Measurements from ENCODE around the gene METTL2A. TPM values are rescaled to one million over a fixed set of nuclear protein-coding genes. Genes with fewer than 3 reads are reported as not detected.
"Not testable (repeated sequence)": the region's sequence is repeated elsewhere in the genome, so short reads cannot be mapped to it uniquely, and the experiment has no call there.

Gene METTL2A
- total RNA-seq, 4 donors from 2014 or later: 11.9 to 16.2 (median 12.5) TPM

DNA sequence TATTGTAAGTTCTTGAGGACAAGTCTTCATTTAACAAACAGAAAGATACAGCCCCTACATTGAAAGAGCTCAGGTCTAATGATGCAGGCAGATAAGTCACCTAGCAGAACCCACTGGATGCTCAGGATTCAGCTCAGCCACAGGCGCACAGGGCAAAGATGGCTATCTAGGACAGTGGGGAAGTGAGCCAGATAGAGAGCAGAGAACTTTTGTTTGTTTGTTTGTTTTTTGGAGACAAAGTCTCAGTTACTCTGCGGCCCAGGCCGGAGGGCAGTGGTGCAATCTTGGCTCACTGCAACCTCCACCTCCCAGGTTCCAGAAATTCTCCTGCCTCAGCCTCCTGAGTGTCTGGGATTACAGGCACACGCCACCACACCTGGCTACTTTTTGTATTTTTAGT, 20.4 kb downstream of the METTL2A start:
- ATAC-seq: no peak
- TF ChIP-seq, protein P1, sequence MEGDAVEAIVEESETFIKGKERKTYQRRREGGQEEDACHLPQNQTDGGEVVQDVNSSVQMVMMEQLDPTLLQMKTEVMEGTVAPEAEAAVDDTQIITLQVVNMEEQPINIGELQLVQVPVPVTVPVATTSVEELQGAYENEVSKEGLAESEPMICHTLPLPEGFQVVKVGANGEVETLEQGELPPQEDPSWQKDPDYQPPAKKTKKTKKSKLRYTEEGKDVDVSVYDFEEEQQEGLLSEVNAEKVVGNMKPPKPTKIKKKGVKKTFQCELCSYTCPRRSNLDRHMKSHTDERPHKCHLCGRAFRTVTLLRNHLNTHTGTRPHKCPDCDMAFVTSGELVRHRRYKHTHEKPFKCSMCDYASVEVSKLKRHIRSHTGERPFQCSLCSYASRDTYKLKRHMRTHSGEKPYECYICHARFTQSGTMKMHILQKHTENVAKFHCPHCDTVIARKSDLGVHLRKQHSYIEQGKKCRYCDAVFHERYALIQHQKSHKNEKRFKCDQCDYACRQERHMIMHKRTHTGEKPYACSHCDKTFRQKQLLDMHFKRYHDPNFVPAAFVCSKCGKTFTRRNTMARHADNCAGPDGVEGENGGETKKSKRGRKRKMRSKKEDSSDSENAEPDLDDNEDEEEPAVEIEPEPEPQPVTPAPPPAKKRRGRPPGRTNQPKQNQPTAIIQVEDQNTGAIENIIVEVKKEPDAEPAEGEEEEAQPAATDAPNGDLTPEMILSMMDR (IDR thresholded peaks at IDR 0.05 in 4 of 5, conservative IDR thresholded peaks at IDR 0.05 in 1 of 5): no peak
- TF ChIP-seq POLR2A (IDR thresholded peaks at IDR 0.05): no peak
- no peak for DNase-seq
- Histone ChIP-seq H3K9me3 (no peaks in the 10 kb centered on the region), H3K27ac (no peak overlapping the region), H3K36me3 (peaks cover 0 to 75% of the 10 kb centered on the region in 2 donors), H3K4me3 (no peak overlapping the region), H3K27me3 (no peaks in the 10 kb centered on the region), H3K4me1 (no peaks in the 10 kb centered on the region)
- intact Hi-C loops (cut with DNase I; ENCODE audit: low total_unique reads): no loop called here
- in situ Hi-C loops (cut with MboI; ENCODE audit: low sequenced_read_pairs in 4 of 4): no loop called here

DNA sequence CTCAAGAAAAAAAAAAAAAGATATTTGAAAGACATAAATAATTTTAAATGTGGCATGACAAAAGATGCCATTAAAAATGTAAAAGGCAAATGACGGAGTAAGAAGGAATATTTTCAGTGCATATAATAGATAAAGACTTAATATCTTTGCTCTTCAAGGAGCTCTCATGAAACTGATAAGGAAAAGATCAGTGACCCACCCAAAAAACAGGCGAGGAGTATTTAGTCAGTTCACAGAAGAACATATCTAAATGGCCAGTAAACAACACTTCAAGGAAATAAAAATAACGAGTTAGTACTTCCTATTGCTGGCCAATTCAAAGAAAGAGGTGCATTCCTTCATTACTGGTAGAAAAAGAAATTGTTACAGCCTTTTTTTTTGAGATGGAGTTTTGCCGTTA, 22.1 kb downstream of the METTL2A start:
- intact Hi-C loops (cut with DNase I; ENCODE audit: low total_unique reads); ATAC-seq; H3K4me1 ChIP-seq; DNase-seq; H3K9me3 ChIP-seq; H3K4me3 ChIP-seq; in situ Hi-C loops (cut with MboI; ENCODE audit: low sequenced_read_pairs in 4 of 4); H3K27me3 ChIP-seq; H3K27ac ChIP-seq: not testable (repeated sequence)
- peaks cover 0 to 71% of the 10 kb centered on the region in 2 donors for H3K36me3 ChIP-seq

DNA sequence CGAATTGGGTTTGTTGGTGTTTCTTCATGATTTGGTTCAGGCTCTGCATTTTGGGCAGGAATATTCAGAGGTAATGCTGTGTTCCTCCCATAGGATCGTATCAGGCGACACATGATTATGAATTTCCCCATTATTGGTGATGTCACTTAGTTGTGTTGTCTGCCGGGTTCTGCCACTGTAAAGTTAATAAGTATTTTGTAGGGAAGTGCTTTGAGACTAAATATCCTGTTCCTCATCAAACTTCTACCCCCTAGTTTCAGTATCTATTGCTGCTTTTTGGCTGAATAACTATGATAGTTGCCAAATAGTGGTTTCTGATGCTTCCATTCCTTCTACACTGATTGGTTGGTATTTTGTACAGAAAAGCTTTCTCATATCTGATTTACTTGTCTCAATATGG, 28.5 kb downstream of the METTL2A start:
- peaks cover 0 to 23% of the 10 kb centered on the region in 2 donors for H3K36me3 ChIP-seq
- H3K4me3 ChIP-seq; ATAC-seq; DNase-seq; H3K9me3 ChIP-seq; H3K27ac ChIP-seq; intact Hi-C loops (cut with DNase I; ENCODE audit: low total_unique reads); H3K27me3 ChIP-seq; H3K4me1 ChIP-seq; in situ Hi-C loops (cut with MboI; ENCODE audit: low sequenced_read_pairs in 4 of 4): not testable (repeated sequence)

DNA sequence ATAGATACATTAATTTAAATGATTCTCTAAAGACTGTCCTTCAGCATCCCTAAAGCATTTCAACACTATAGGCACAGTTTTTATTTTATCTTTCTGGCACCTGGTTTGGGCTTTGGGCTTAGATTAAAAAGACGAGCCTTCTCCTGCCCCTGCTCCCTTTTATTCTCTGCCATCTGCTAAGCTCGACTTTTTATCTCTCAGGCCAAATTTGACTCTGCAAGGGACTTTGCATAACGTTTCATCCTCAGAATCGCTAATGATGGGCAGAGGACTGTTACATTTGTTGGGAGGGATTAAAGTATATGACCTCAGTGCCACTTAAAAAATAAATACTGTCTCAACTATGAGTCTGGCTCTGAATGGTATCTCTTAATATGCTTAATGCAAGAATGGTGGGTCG, 29.3 kb downstream of the METTL2A start:
- in situ Hi-C loops (cut with MboI; ENCODE audit: low sequenced_read_pairs in 4 of 4); DNase-seq; H3K27ac ChIP-seq; H3K4me1 ChIP-seq; H3K9me3 ChIP-seq; H3K4me3 ChIP-seq; H3K27me3 ChIP-seq; ATAC-seq; intact Hi-C loops (cut with DNase I; ENCODE audit: low total_unique reads): not testable (repeated sequence)
- peaks cover 0 to 15% of the 10 kb centered on the region in 2 donors for H3K36me3 ChIP-seq

DNA sequence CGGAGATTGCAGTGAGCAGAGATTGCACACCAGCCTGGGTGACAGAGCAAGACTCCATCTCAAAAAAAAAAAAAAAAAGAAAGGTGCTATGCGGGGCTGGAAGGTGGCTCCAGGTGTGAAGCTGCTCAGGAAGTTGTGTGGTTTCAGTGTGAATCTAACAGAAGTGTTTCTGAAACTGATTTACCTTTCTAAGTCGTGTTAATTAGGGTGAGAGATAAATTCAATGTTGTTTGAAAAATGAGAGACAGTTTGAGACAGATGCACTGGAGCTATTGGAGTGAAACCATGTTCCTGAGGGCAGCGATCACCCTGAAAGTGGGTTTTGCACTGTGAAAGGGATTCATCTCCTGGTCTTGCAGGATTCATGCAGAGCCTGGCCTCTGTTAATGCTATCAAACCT, 30.0 kb downstream of the METTL2A start:
- H3K4me1 ChIP-seq; intact Hi-C loops (cut with DNase I; ENCODE audit: low total_unique reads); H3K4me3 ChIP-seq; H3K9me3 ChIP-seq; H3K36me3 ChIP-seq; DNase-seq; H3K27me3 ChIP-seq; H3K27ac ChIP-seq; in situ Hi-C loops (cut with MboI; ENCODE audit: low sequenced_read_pairs in 4 of 4); ATAC-seq: not testable (repeated sequence)

DNA sequence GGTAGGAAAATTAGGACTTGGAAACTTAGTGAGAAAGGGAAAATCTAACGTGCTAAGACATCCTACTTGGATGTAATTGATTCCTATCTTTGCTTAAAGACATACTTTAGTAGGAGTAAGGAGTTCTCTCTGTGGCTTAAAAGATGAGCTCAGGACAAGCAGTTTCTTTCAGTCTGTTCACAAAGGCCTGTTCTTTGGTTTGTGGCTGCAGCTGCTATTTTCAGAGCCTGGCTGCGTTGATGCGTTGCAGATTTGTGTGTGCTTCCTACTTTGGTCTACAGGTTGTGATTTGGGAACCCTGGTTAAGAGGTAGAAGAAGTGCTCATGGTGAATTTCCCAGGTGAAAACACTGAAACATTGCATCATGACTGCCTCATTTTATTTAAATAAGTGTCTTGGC, 30.4 kb downstream of the METTL2A start:
- H3K36me3 ChIP-seq; in situ Hi-C loops (cut with MboI; ENCODE audit: low sequenced_read_pairs in 4 of 4); intact Hi-C loops (cut with DNase I; ENCODE audit: low total_unique reads): not testable (repeated sequence)

DNA sequence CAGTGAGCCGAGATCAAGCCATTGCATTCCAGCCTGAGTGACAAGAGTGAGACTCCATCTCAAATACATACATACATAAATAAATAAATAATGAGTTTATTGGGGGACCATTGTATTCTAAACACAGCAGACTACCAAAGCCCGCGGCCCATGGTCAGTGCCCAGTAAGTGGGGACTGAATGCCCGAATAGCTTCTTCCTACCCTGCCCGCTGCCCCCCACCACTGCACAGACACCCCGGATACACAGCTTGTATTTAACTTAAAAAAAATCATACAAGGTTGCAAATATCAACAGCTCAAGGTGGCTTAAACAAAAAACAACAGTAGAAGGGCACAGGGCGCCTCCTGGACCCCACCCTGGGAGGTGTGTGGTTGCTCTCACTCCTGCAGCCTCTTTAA, 32.3 kb downstream of the METTL2A start:
- no peak overlapping the region for H3K4me3 ChIP-seq
- no peaks in the 10 kb centered on the region for H3K27me3 ChIP-seq
- no peaks in the 10 kb centered on the region for H3K9me3 ChIP-seq
- no peak for DNase-seq
- no peak for ATAC-seq
- in situ Hi-C loops (cut with MboI; ENCODE audit: low sequenced_read_pairs in 4 of 4): no loop called here
- H3K27ac ChIP-seq: no peak overlapping the region
- TF ChIP-seq, protein P1 (IDR thresholded peaks at IDR 0.05 in 4 of 5, conservative IDR thresholded peaks at IDR 0.05 in 1 of 5): no peak
- no peak for TF ChIP-seq POLR2A (IDR thresholded peaks at IDR 0.05)
- H3K36me3 ChIP-seq: no peaks in the 10 kb centered on the region
- intact Hi-C loops (cut with DNase I; ENCODE audit: low total_unique reads): no loop called here
- no peaks in the 10 kb centered on the region for H3K4me1 ChIP-seq

More for the DNA sequence above, 30.4 kb downstream of the METTL2A start:
- H3K9me3 ChIP-seq, H3K27ac ChIP-seq, H3K27me3 ChIP-seq, ATAC-seq, H3K4me1 ChIP-seq, DNase-seq, H3K4me3 ChIP-seq: not testable (repeated sequence)

DNA sequence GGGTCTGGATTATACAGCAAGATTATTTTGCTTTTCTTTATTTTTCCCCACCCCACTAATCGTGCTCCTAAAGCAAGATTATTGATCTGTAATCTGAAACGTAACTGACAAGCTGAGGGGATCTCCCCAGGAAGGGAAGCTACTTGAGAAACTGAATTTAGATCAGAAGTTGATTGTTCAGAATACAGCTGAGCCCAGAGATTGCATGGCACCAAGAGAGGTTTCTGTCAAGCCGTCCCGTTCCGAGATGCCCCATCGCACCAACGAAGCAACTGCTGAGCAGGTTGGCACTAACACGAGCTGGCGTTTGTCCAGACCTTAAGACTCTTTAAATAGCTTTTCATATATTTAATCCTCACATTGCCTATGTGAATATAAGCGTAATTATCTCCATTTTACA, 34.8 kb downstream of the METTL2A start:
- H3K9me3 ChIP-seq; intact Hi-C loops (cut with DNase I; ENCODE audit: low total_unique reads); H3K27me3 ChIP-seq; in situ Hi-C loops (cut with MboI; ENCODE audit: low sequenced_read_pairs in 4 of 4); H3K27ac ChIP-seq; DNase-seq; H3K4me1 ChIP-seq; H3K4me3 ChIP-seq; H3K36me3 ChIP-seq; ATAC-seq: not testable (repeated sequence)

DNA sequence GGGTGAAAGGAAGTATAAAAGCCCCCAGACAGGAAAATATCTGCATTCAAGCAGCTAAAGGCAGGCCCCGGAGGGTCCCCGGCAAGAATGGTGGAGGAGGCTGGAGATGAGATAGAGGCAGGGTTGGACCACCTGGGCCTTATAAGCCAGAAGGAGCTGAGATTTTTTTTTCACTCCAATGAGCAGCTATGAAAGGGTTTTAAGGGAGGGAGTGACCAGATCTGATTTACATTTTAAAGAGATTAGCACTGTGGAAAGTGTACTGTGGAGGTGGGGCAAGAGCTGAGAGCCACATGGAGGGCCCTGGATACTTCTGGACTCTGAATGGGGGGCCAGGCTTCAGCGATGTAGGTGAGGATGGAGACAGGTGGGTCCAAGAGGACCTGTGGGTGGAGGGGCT, 40.7 kb downstream of the METTL2A start:
- in situ Hi-C loops (cut with MboI; ENCODE audit: low sequenced_read_pairs in 4 of 4); intact Hi-C loops (cut with DNase I; ENCODE audit: low total_unique reads); ATAC-seq: not testable (repeated sequence)

DNA sequence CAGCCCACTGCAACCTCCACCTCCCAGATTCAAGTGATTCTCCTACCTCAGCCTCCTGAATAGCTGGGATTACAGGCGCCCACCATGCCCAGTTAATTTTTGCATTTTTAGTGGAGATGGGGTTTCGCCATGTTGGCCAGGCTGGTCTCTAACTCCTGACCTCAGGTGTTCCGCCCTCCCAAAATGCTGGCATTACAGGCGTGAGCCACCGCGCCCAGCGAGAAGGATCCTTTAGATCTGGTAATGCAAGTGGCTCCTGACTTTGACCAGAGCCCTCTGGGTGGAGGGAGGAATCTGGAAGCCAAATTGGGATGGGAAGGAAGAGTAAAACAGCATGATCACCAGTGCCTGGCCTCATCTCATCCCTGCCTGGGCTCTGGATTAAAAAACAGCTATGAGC, 41.6 kb downstream of the METTL2A start:
- H3K36me3 ChIP-seq; in situ Hi-C loops (cut with MboI; ENCODE audit: low sequenced_read_pairs in 4 of 4); intact Hi-C loops (cut with DNase I; ENCODE audit: low total_unique reads): not testable (repeated sequence)

More for the DNA sequence above, 40.7 kb downstream of the METTL2A start:
- H3K27ac ChIP-seq, H3K36me3 ChIP-seq, H3K4me3 ChIP-seq, DNase-seq, H3K4me1 ChIP-seq, H3K9me3 ChIP-seq, H3K27me3 ChIP-seq: not testable (repeated sequence)

More for the DNA sequence above, 41.6 kb downstream of the METTL2A start:
- H3K27ac ChIP-seq, H3K4me1 ChIP-seq, H3K9me3 ChIP-seq, DNase-seq, H3K27me3 ChIP-seq, H3K4me3 ChIP-seq, ATAC-seq: not testable (repeated sequence)

Data from gastrocnemius medialis (tissue), 4 donors.